Measurements from ENCODE around the gene CX3CR1. TPM values are rescaled to one million over a fixed set of nuclear protein-coding genes. Genes with fewer than 3 reads are reported as not detected.

CX3CR1 gene
- total and polyA plus RNA-seq, 9 of the 15 experiments (the other 6 are each of a cell fraction or from before 2014, with no cell fraction given): 0.03 to 0.21 TPM; not detected in 7

- no peak for TF ChIP-seq PHF8 (IDR thresholded peaks at IDR 0.05; ENCODE audit: borderline replicate concordance, low read length)
- TF ChIP-seq, protein P1, sequence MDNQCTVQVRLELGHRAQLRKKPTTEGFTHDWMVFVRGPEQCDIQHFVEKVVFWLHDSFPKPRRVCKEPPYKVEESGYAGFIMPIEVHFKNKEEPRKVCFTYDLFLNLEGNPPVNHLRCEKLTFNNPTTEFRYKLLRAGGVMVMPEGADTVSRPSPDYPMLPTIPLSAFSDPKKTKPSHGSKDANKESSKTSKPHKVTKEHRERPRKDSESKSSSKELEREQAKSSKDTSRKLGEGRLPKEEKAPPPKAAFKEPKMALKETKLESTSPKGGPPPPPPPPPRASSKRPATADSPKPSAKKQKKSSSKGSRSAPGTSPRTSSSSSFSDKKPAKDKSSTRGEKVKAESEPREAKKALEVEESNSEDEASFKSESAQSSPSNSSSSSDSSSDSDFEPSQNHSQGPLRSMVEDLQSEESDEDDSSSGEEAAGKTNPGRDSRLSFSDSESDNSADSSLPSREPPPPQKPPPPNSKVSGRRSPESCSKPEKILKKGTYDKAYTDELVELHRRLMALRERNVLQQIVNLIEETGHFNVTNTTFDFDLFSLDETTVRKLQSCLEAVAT (IDR thresholded peaks at IDR 0.05): no peak
- no peak for TF ChIP-seq RBBP5 (IDR thresholded peaks at IDR 0.05; ENCODE audit: borderline replicate concordance, insufficient read depth, low read length, poor library complexity, severe bottlenecking)
- no peak for TF ChIP-seq SNRNP70 (optimal IDR thresholded peaks at IDR 0.05; ENCODE audit: low read depth, low read length)
- TF ChIP-seq POLR2H (tag; IDR thresholded peaks at IDR 0.05; ENCODE audit: low read depth): peak; percentile 64
- no peak for TF ChIP-seq NFYB (IDR thresholded peaks at IDR 0.05; ENCODE audit: extremely low read depth, insufficient read length)
- peak; percentile 86 for TF ChIP-seq ATF3 (IDR thresholded peaks at IDR 0.05)
- no peak for TF ChIP-seq ATF3 (CRISPR knock-in tag; conservative IDR thresholded peaks at IDR 0.05)
- no peak for TF ChIP-seq NR4A1 (CRISPR knock-in tag; IDR thresholded peaks at IDR 0.05)
- peak; percentile 67 for TF ChIP-seq NR4A1 (tag; IDR thresholded peaks at IDR 0.05)
- TF ChIP-seq, protein P2, sequence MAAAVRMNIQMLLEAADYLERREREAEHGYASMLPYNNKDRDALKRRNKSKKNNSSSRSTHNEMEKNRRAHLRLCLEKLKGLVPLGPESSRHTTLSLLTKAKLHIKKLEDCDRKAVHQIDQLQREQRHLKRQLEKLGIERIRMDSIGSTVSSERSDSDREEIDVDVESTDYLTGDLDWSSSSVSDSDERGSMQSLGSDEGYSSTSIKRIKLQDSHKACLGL (CRISPR knock-in tag; IDR thresholded peaks at IDR 0.05; ENCODE audit: borderline replicate concordance, poor library complexity, severe bottlenecking): no peak
- TF ChIP-seq, protein P3, sequence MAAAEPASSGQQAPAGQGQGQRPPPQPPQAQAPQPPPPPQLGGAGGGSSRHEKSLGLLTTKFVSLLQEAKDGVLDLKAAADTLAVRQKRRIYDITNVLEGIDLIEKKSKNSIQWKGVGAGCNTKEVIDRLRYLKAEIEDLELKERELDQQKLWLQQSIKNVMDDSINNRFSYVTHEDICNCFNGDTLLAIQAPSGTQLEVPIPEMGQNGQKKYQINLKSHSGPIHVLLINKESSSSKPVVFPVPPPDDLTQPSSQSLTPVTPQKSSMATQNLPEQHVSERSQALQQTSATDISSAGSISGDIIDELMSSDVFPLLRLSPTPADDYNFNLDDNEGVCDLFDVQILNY (CRISPR knock-in tag; IDR thresholded peaks at IDR 0.05): no peak
- no peak for TF ChIP-seq RREB1 (CRISPR knock-in tag; IDR thresholded peaks at IDR 0.05)
- TF ChIP-seq ETV1 (tag; conservative IDR thresholded peaks at IDR 0.05; ENCODE audit: low read depth): peak; percentile 83
- no peak for TF ChIP-seq SIN3A (IDR thresholded peaks at IDR 0.05; ENCODE audit: borderline replicate concordance in 2 of 2, control insufficient read depth in 1 of 2, low read depth in 2 of 2, low read length in 2 of 2)
- TF ChIP-seq DIDO1 (tag; IDR thresholded peaks at IDR 0.05; ENCODE audit: low read depth): peak; percentile 68; the same call in 1 of the 2 replicates
- TF ChIP-seq PTRF (tag; IDR thresholded peaks at IDR 0.05): no peak
- no peak for TF ChIP-seq RB1 (IDR thresholded peaks at IDR 0.05; ENCODE audit: low read depth)
Measured at GRCh38 chr3:39284457-39284881, 4.6 kb upstream of the CX3CR1 start (continued).
